SU-DHL-6 (cell line): ENCODE results near the gene SCYL2.

Experiments
- CTCF ChIP-seq: fragments of 200-600 bp; sonication (generic); IDR thresholded peaks from one replicate; pipeline ENCODE4 v1.5.1; 2017; ENCODE audit warnings: antibody characterized with exemption, mild to moderate bottlenecking, low read length, moderate library complexity; ENCODE audit not compliant: insufficient read depth, poor library complexity, severe bottlenecking
- EZH2phosphoT487 ChIP-seq: fragments of 200-600 bp; sonication (generic), shearing (Covaris generic); conservative IDR thresholded peaks from 2 replicates; pipeline ENCODE4 v1.6.1; 2018; ENCODE audit warnings: mild to moderate bottlenecking, antibody characterized with exemption, low read length, moderate library complexity, mixed read lengths

GRCh38 chr12:100239589-100239988, 27.4 kb upstream of the SCYL2 start:
- no peak for TF ChIP-seq CTCF
- no peak for TF ChIP-seq EZH2phosphoT487
